CD14-positive monocyte (primary cell): Measurements from ENCODE around the gene ZNF488. TPM values are rescaled to one million over a fixed set of nuclear protein-coding genes. Genes with fewer than 3 reads are reported as not detected.

Source experiments
- DNase-seq, 3 donors: peaks; one replicate each; pipeline ENCODE4 v3.0.0-alpha.2; 2011 to 2022
- H2AFZ ChIP-seq: 2 replicates; pipeline ENCODE4 v1.6.0; 2012; ENCODE audit warnings: mild to moderate bottlenecking, low read depth, low read length, inconsistent platforms; ENCODE audit not compliant: insufficient read depth, poor library complexity, severe bottlenecking
- H3K27ac ChIP-seq, 2 donors: 1 replicate in 1 of 2; 2 replicates in 1 of 2; pipeline ENCODE4 v1.5.1; 2012 to 2013; ENCODE audit warnings: low read length in 2 of 2, control low read depth in 1 of 2, inconsistent platforms in 1 of 2, low read depth in 1 of 2, mild to moderate bottlenecking in 1 of 2
- H3K27me3 ChIP-seq, 2 donors: one replicate each; pipeline versions ENCODE4 v1.6.0 to v1.6.1; 2011 to 2013; ENCODE audit warnings: low read length in 2 of 2; ENCODE audit not compliant: control insufficient read depth in 2 of 2, insufficient read depth in 2 of 2
- H3K36me3 ChIP-seq, 2 donors: replicated peaks in 1 of 2; 1 replicate in 1 of 2; 2 replicates in 1 of 2; pipeline versions ENCODE4 v1.5.1 to v1.6.1; 2012 to 2013; ENCODE audit warnings: low read length in 2 of 2, control low read depth in 1 of 2, inconsistent platforms in 1 of 2, mild to moderate bottlenecking in 1 of 2; ENCODE audit not compliant: insufficient read depth in 2 of 2, control insufficient read depth in 1 of 2
- H3K4me1 ChIP-seq, 2 donors: 1 replicate in 1 of 2; 2 replicates in 1 of 2; pipeline versions ENCODE4 v1.5.1 to v1.6.1; 2012 to 2013; ENCODE audit warnings: low read length in 2 of 2, control low read depth in 1 of 2, inconsistent platforms in 1 of 2, mild to moderate bottlenecking in 1 of 2, moderate library complexity in 1 of 2; ENCODE audit not compliant: insufficient read depth in 2 of 2, control insufficient read depth in 1 of 2
- H3K4me2 ChIP-seq: replicated peaks from 2 replicates; pipeline ENCODE3; 2012; ENCODE audit warnings: low read length, moderate library complexity, mild to moderate bottlenecking; ENCODE audit not compliant: poor library complexity, severe bottlenecking; ENCODE audit errors: extremely low read depth
- H3K4me3 ChIP-seq, 3 experiments: fragments of 200-600 bp in 1 of 3; sonication (generic) in 1 of 3; replicated peaks in 1 of 3; 1 replicate in 2 of 3; 2 replicates in 1 of 3; pipeline ENCODE4 v1.5.1; 2011 to 2013; ENCODE audit warnings: low read length in 3 of 3, mild to moderate bottlenecking in 3 of 3, control low read depth in 2 of 3, low read depth in 2 of 3, inconsistent platforms in 1 of 3, moderate library complexity in 1 of 3
- H3K79me2 ChIP-seq: 2 replicates; pipeline ENCODE4 v1.6.0; 2012; ENCODE audit warnings: mild to moderate bottlenecking, control low read depth, inconsistent platforms, low read length, moderate library complexity; ENCODE audit not compliant: insufficient read depth
- H3K9ac ChIP-seq: 2 replicates; pipeline ENCODE4 v1.6.0; 2017; ENCODE audit warnings: low read length, mild to moderate bottlenecking; ENCODE audit not compliant: insufficient read depth, poor library complexity, severe bottlenecking
- H3K9me3 ChIP-seq, 2 donors: replicated peaks in 1 of 2; 1 replicate in 1 of 2; 2 replicates in 1 of 2; pipeline versions ENCODE4 v1.5.1 to v1.6.1; 2012 to 2013; ENCODE audit warnings: low read length in 2 of 2, control low read depth in 1 of 2; ENCODE audit not compliant: control insufficient read depth in 1 of 2, insufficient read depth in 1 of 2
- H4K20me1 ChIP-seq: 2 replicates; pipeline ENCODE4 v1.6.0; 2012; ENCODE audit warnings: mild to moderate bottlenecking, low read length, control low read depth, moderate library complexity; ENCODE audit not compliant: insufficient read depth
- H3K27ac Mint-ChIP-seq, 7 donors: one replicate each; pipeline ENCODE4 v1.8.0; 2020; ENCODE audit warnings: mild to moderate bottlenecking in 7 of 7, mixed read lengths in 7 of 7, moderate library complexity in 6 of 7, inconsistent platforms in 2 of 7
- H3K27me3 Mint-ChIP-seq, 3 donors: one replicate each; pipeline ENCODE4 v1.8.0; 2021 to 2022; ENCODE audit warnings: low read depth in 3 of 3, mild to moderate bottlenecking in 3 of 3, mixed read lengths in 3 of 3, moderate library complexity in 3 of 3, inconsistent platforms in 1 of 3
- H3K36me3 Mint-ChIP-seq, 2 donors: one replicate each; pipeline ENCODE4 v1.8.0; 2020; ENCODE audit warnings: mixed read lengths in 2 of 2, inconsistent platforms in 1 of 2, mild to moderate bottlenecking in 1 of 2
- H3K4me1 Mint-ChIP-seq: one replicate; pipeline ENCODE4 v1.8.0; 2020; ENCODE audit warnings: mild to moderate bottlenecking, mixed read lengths
- H3K4me3 Mint-ChIP-seq, 2 donors: one replicate each; pipeline ENCODE4 v1.8.0; 2020; ENCODE audit warnings: mild to moderate bottlenecking in 2 of 2, mixed read lengths in 2 of 2, moderate library complexity in 1 of 2
- H3K9me3 Mint-ChIP-seq, 7 donors: one replicate each; pipeline ENCODE4 v1.8.0; 2020 to 2022; ENCODE audit warnings: mixed read lengths in 7 of 7, mild to moderate bottlenecking in 6 of 7, moderate library complexity in 6 of 7, inconsistent platforms in 2 of 7
- WGBS: methylation state at CpG from one replicate; pipeline ENCODE4 v1.1.5; 2013; ENCODE audit warnings: missing lambda C conversion rate; ENCODE audit not compliant: insufficient coverage; 5-methylcytosine and 5-hydroxymethylcytosine counted together
- intact Hi-C, 2 donors: fragments of 100-400 bp; cut with micrococcal nuclease; formaldehyde crosslinking; loops; one replicate each; pipeline versions ENCODE4 v1.15.0 to v1.15.1; 2023
- polyA plus RNA-seq, 3 donors: library from polyadenylated mRNA; depleted of rRNA in 1 of 3; unstranded in 2 of 3; stranded (reverse) in 1 of 3; fragments of 300-500 nt in 2 of 3; fragments of >200 nt in 1 of 3; fragmentation: Illumina TruSeq in 2 of 3; gene quantifications; 1 replicate in 2 of 3; 2 replicates in 1 of 3; pipeline ENCODE4 v1.2.3, GENCODE V29; 2012 to 2021
- TF ChIP-seq, protein P1 (sequence below): fragments of 200-600 bp; IDR thresholded peaks from one replicate; pipeline ENCODE4 v1.8.0; 2022; ENCODE audit warnings: antibody characterized with exemption, mild to moderate bottlenecking

ZNF488 gene
- polyA plus RNA-seq, 3 donors, result not detected

- Histone ChIP-seq H3K27ac (no peak within 1 kb of the TSS), H3K79me2 (no peaks in the 10 kb centered on the region), H3K9me3 (no peaks in the 10 kb centered on the region), H3K4me2 (no peak within 1 kb of the TSS), H2AFZ (no peak within 1 kb of the TSS), H3K27me3 (no peaks in the 10 kb centered on the region), H4K20me1 (no peaks in the 10 kb centered on the region), H3K4me1 (no peaks in the 10 kb centered on the region), H3K9ac (no peak within 1 kb of the TSS), H3K4me3 (no peak within 1 kb of the TSS), H3K36me3 (no peaks in the 10 kb centered on the region)
- TF ChIP-seq, protein P1, sequence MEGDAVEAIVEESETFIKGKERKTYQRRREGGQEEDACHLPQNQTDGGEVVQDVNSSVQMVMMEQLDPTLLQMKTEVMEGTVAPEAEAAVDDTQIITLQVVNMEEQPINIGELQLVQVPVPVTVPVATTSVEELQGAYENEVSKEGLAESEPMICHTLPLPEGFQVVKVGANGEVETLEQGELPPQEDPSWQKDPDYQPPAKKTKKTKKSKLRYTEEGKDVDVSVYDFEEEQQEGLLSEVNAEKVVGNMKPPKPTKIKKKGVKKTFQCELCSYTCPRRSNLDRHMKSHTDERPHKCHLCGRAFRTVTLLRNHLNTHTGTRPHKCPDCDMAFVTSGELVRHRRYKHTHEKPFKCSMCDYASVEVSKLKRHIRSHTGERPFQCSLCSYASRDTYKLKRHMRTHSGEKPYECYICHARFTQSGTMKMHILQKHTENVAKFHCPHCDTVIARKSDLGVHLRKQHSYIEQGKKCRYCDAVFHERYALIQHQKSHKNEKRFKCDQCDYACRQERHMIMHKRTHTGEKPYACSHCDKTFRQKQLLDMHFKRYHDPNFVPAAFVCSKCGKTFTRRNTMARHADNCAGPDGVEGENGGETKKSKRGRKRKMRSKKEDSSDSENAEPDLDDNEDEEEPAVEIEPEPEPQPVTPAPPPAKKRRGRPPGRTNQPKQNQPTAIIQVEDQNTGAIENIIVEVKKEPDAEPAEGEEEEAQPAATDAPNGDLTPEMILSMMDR, result no peak
- intact Hi-C loops, result no loop called here
- no peak for DNase-seq
- Mint-ChIP-seq H3K9me3 (no peaks in the 10 kb centered on the region), H3K36me3 (no peaks in the 10 kb centered on the region), H3K27ac (no peak within 1 kb of the TSS), H3K27me3 (peaks cover 0 to 6% (median 3%) of the 10 kb centered on the region in 3 donors), H3K4me1 (no peaks in the 10 kb centered on the region), H3K4me3 (no peak within 1 kb of the TSS)
- WGBS, result 95% methylated on average over 5 of the region's 5 CpGs
Observed at GRCh38 chr10:47348138-47348651, 35.9 kb downstream of the ZNF488 start, which contains the start of gene RBP3. Gene RBP3, plus strand, starts transcription at chr10:47348363. Its CDS starts 122 bp downstream, at chr10:47348485.

DNA sequence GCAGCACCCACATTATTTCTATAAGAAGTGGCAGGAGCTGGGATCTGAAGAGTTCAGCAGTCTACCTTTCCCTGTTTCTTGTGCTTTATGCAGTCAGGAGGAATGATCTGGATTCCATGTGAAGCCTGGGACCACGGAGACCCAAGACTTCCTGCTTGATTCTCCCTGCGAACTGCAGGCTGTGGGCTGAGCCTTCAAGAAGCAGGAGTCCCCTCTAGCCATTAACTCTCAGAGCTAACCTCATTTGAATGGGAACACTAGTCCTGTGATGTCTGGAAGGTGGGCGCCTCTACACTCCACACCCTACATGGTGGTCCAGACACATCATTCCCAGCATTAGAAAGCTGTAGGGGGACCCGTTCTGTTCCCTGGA is 36.8 kb downstream of the ZNF488 start:
- Mint-ChIP-seq H3K27me3 (peaks cover 0 to 6% (median 3%) of the 10 kb centered on the region in 3 donors), H3K4me1 (no peaks in the 10 kb centered on the region), H3K36me3 (no peaks in the 10 kb centered on the region), H3K27ac (no peak overlapping the region), H3K9me3 (no peaks in the 10 kb centered on the region), H3K4me3 (no peak overlapping the region)
- H3K27me3 ChIP-seq, result no peaks in the 10 kb centered on the region
- H4K20me1 ChIP-seq, result no peaks in the 10 kb centered on the region
- H3K79me2 ChIP-seq, result no peaks in the 10 kb centered on the region
- H3K9me3 ChIP-seq, result no peaks in the 10 kb centered on the region
- TF ChIP-seq, protein P1, result no peak
- no peak for DNase-seq
- H3K4me3 ChIP-seq, result no peak overlapping the region
- H3K36me3 ChIP-seq, result no peaks in the 10 kb centered on the region
- no peak overlapping the region for H3K27ac ChIP-seq
- WGBS, result 83% methylated on average over 1 of the region's 4 CpGs
- no peak overlapping the region for H3K4me2 ChIP-seq
- no peak overlapping the region for H3K9ac ChIP-seq
- H3K4me1 ChIP-seq, result no peaks in the 10 kb centered on the region
- intact Hi-C loops, result no loop called here
- no peak overlapping the region for H2AFZ ChIP-seq
